ENCODE data around the gene SLC9C1. TPM values are rescaled to one million over a fixed set of nuclear protein-coding genes. Genes with fewer than 3 reads are reported as not detected.

SLC9C1 gene
- total and polyA plus RNA-seq, 2 of the 4 experiments (the other 2 are of a cell fraction) = not detected

DNA sequence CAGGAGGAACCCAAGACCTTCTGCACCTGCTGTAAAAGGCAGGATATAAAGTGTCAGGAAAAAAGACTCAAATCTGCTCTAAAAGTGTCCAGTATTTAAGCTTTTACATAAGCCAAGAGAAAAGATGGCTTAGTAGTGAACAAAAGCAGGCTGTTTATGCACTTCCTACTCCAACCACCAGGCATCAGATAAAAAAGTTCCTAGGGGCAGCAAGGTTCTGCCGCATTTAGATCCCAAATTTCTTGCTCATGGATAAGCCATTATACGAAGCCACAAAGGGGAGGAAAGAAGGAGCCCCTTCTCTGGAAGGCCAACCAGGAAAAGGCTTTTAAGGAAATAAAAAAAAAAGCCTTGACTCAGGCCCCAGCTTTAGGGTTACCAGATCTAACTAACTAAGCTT, 10.6 kb upstream of the SLC9C1 start:
- Histone ChIP-seq H2BK120ac (ENCODE audit: low read depth, low read length) (no peak overlapping the region), H3K23ac (ENCODE audit: low read depth, low read length) (no peak overlapping the region), H2AFZ (replicated peaks; ENCODE audit: low read length, poor library complexity) (peak overlapping the region; percentile 92), H2BK20ac (ENCODE audit: low read depth, low read length) (no peak overlapping the region), H3K4me1 (ENCODE audit: control insufficient read depth, insufficient read depth, low read length) (peaks cover 12% of the 10 kb centered on the region), H3K4me3 (ENCODE audit: insufficient read depth, low read depth, low read length) (no peak overlapping the region), H2AK9ac (replicated peaks; ENCODE audit: low read depth, low read length, poor library complexity) (no peak overlapping the region), H3K9ac (ENCODE audit: low read depth, low read length) (no peak overlapping the region), H3K9me1 (ENCODE audit: insufficient read depth, low read length) (no peaks in the 10 kb centered on the region), H3K9me3 (ENCODE audit: control insufficient read depth, insufficient read depth, low read length) (no peaks in the 10 kb centered on the region), H2BK5ac (ENCODE audit: low read depth, low read length, poor library complexity, severe bottlenecking) (no peak overlapping the region), H4K5ac (ENCODE audit: low read depth, low read length) (peak overlapping the region; percentile 89), H2AK5ac (ENCODE audit: low read depth, low read length) (no peak overlapping the region), H3K56ac (ENCODE audit: extremely low read depth, insufficient read depth, low read length) (no peak overlapping the region), H4K8ac (ENCODE audit: low read depth in 2 of 2, low read length in 2 of 2) (peak overlapping the region; percentile 32 to 83; a peak in 3 of 4 replicates), H3K36me3 (ENCODE audit: control insufficient read depth, insufficient read depth, low read length) (no peaks in the 10 kb centered on the region), H4K91ac (ENCODE audit: insufficient read depth, low read depth, low read length) (no peak overlapping the region), H3K14ac (replicated peaks; ENCODE audit: low read depth, low read length) (no peak overlapping the region), H4K20me1 (ENCODE audit: insufficient read depth, low read length) (no peaks in the 10 kb centered on the region), H3K4me2 (ENCODE audit: low read depth, low read length) (no peak overlapping the region), H3K79me1 (ENCODE audit: low read depth in 1 of 2, low read length in 2 of 2) (no peaks in the 10 kb centered on the region), H3K27ac (ENCODE audit: insufficient read depth, low read length) (no peak overlapping the region), H2BK15ac (ENCODE audit: low read depth, low read length) (no peak overlapping the region), H3K4ac (ENCODE audit: low read depth, low read length) (no peak overlapping the region), H3K18ac (ENCODE audit: low read depth, low read length) (peak overlapping the region; percentile 22; the same call in 1 of the 2 replicates), H3K27me3 (ENCODE audit: control insufficient read depth, insufficient read depth, low read length) (no peaks in the 10 kb centered on the region)
- ATAC-seq (ENCODE audit: low read depth) = no peak
- DNase-seq = peak; percentile 13
- no TSS peak for BruUV-seq (replicated peaks)
- intact Hi-C loops (cut with micrococcal nuclease) = no loop called here
- WGBS, 2 experiments (ENCODE audit: extremely low coverage in 2 of 2, insufficient read length in 1 of 2) = 60% methylated on average over 1 of the region's 2 CpGs; no CpG with 5 or more reads in 1 of the 2 experiments
- POLR2A ChIA-PET (ENCODE audit: unreplicated experiment) = no interaction called here
- CTCF ChIA-PET = interaction anchor here (0.6 to 1.7 kb wide), 8 partner anchors 9 to 216 kb away, joined by 3 to 7 read pairs (median 4); no protein-coding TSS in a partner anchor
- in situ Hi-C loops (cut with MboI; ENCODE audit: low sequenced_read_pairs) = loop anchor here (25.0 kb wide), 1 partner anchor 683 kb away; the partner anchor contains the start of genes CD200R1 and GTPBP8
- dilution Hi-C loops (cut with HindIII; ENCODE audit: low sequenced_read_pairs, unreplicated experiment) = loop anchor here (25.0 kb wide), 1 partner anchor 208 kb away; no protein-coding TSS in a partner anchor
- no peak for TF ChIP-seq SMC3 (IDR thresholded peaks at IDR 0.05; ENCODE audit: low read depth, low read length)
- TF ChIP-seq, protein P1, sequence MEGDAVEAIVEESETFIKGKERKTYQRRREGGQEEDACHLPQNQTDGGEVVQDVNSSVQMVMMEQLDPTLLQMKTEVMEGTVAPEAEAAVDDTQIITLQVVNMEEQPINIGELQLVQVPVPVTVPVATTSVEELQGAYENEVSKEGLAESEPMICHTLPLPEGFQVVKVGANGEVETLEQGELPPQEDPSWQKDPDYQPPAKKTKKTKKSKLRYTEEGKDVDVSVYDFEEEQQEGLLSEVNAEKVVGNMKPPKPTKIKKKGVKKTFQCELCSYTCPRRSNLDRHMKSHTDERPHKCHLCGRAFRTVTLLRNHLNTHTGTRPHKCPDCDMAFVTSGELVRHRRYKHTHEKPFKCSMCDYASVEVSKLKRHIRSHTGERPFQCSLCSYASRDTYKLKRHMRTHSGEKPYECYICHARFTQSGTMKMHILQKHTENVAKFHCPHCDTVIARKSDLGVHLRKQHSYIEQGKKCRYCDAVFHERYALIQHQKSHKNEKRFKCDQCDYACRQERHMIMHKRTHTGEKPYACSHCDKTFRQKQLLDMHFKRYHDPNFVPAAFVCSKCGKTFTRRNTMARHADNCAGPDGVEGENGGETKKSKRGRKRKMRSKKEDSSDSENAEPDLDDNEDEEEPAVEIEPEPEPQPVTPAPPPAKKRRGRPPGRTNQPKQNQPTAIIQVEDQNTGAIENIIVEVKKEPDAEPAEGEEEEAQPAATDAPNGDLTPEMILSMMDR (conservative IDR thresholded peaks at IDR 0.05; ENCODE audit: low read depth, low read length) = peak; percentile 28; the same call in 1 of the 2 replicates
- TF ChIP-seq RFX5 (IDR thresholded peaks at IDR 0.05; ENCODE audit: low read depth, low read length) = no peak
- TF ChIP-seq MAZ (IDR thresholded peaks at IDR 0.05; ENCODE audit: borderline replicate concordance, low read depth, low read length) = no peak

All from IMR-90 (cell line).